Loucy (cell line): Measurements from ENCODE around the gene GLG1.
"Not testable (repeated sequence)": the region's sequence is repeated elsewhere in the genome, so short reads cannot be mapped to it uniquely, and the experiment has no call there.

Experiments used
- CTCF ChIP-seq: fragments of 200-600 bp; sonication (generic); conservative IDR thresholded peaks from 2 replicates; pipeline ENCODE4 v1.5.1; 2014; ENCODE audit warnings: mild to moderate bottlenecking, antibody characterized with exemption, low read length
- EZH2phosphoT487 ChIP-seq: fragments of 200-600 bp; IDR thresholded peaks from 2 replicates; pipeline ENCODE4 v1.6.1; 2018; ENCODE audit warnings: antibody characterized with exemption, mild to moderate bottlenecking, moderate library complexity, borderline replicate concordance

GRCh38 chr16:74652883-74653282, 46.0 kb upstream of the GLG1 start:
- TF ChIP-seq CTCF, EZH2phosphoT487: not testable (repeated sequence)
